HS-5 (cell line): ENCODE data around the gene MUC13.

Experiments used
- DNase-seq: peaks from one replicate; pipeline ENCODE4 v3.0.0-alpha.2; 2012; ENCODE audit warnings: low read depth

The MUC13 gene

GRCh38 chr3:124873226-124873625 lies 61.3 kb downstream of the MUC13 start:
- DNase-seq = no peak

- DNase-seq = no peak
Observed at GRCh38 chr3:124867511-124867910, 67.0 kb downstream of the MUC13 start.

GRCh38 chr3:124862006-124862405 lies 72.5 kb downstream of the MUC13 start:
- no peak for DNase-seq

GRCh38 chr3:124861041-124861440 lies 73.5 kb downstream of the MUC13 start:
- no peak for DNase-seq

GRCh38 chr3:124860599-124860998 lies 74.0 kb downstream of the MUC13 start:
- DNase-seq = peak; percentile 94

GRCh38 chr3:124859025-124859424 lies 75.5 kb downstream of the MUC13 start:
- no peak for DNase-seq

- no peak for DNase-seq
Observed at GRCh38 chr3:124858275-124858674, 76.3 kb downstream of the MUC13 start.

- DNase-seq = no peak
Observed at GRCh38 chr3:124856677-124857076, 77.9 kb downstream of the MUC13 start.
